ENCODE data around the gene WSB1.
"Not testable (repeated sequence)": the region's sequence is repeated elsewhere in the genome, so short reads cannot be mapped to it uniquely, and the experiment has no call there.

Gene WSB1

GRCh38 chr17:27318228-27318627 is 24.3 kb downstream of the WSB1 start:
- DNase-seq: no peak

GRCh38 chr17:27318633-27319032 is 24.7 kb downstream of the WSB1 start:
- no peak for DNase-seq

- no peak for DNase-seq
Observed at GRCh38 chr17:27319541-27320221, 25.8 kb downstream of the WSB1 start.

GRCh38 chr17:27320222-27320560 is 26.3 kb downstream of the WSB1 start:
- DNase-seq: no peak

GRCh38 chr17:27321372-27321771 is 27.5 kb downstream of the WSB1 start:
- no peak for DNase-seq

GRCh38 chr17:27322026-27322425 is 28.1 kb downstream of the WSB1 start:
- DNase-seq: no peak

GRCh38 chr17:27322690-27323508 is 29.0 kb downstream of the WSB1 start:
- DNase-seq: no peak

GRCh38 chr17:27323538-27324215 is 29.8 kb downstream of the WSB1 start:
- DNase-seq: no peak

GRCh38 chr17:27324771-27325339 is 30.9 kb downstream of the WSB1 start:
- DNase-seq: no peak

- no peak for DNase-seq
Observed at GRCh38 chr17:27326051-27326450, 32.1 kb downstream of the WSB1 start.

- DNase-seq: no peak
Observed at GRCh38 chr17:27326585-27326984, 32.7 kb downstream of the WSB1 start.

GRCh38 chr17:27327397-27327796 is 33.5 kb downstream of the WSB1 start:
- no peak for DNase-seq

- DNase-seq: no peak
Observed at GRCh38 chr17:27327871-27328270, 34.0 kb downstream of the WSB1 start.

GRCh38 chr17:27328686-27329085 is 34.8 kb downstream of the WSB1 start:
- not testable (repeated sequence) for DNase-seq

- no peak for DNase-seq
Observed at GRCh38 chr17:27329146-27329805, 35.4 kb downstream of the WSB1 start.

- no peak for DNase-seq
Observed at GRCh38 chr17:27332047-27332393, 38.1 kb downstream of the WSB1 start.

- peak; percentile 90 for DNase-seq
Observed at GRCh38 chr17:27332485-27333409, 38.8 kb downstream of the WSB1 start.

GRCh38 chr17:27333410-27333980 is 39.6 kb downstream of the WSB1 start:
- no peak for DNase-seq

GRCh38 chr17:27336184-27336583 is 42.3 kb downstream of the WSB1 start:
- no peak for DNase-seq

GRCh38 chr17:27338536-27338985 is 44.6 kb downstream of the WSB1 start:
- DNase-seq: no peak

- no peak for DNase-seq
Observed at GRCh38 chr17:27339198-27339835, 45.4 kb downstream of the WSB1 start.
